H1 (cell line): ENCODE results near the gene BCAR3. TPM values are rescaled to one million over a fixed set of nuclear protein-coding genes. Genes with fewer than 3 reads are reported as not detected.

Experiments used
- CTCF ChIA-PET: fragments of 300-600 bp; sonication (Branson Sonifier 250); formaldehyde crosslinking; loops from one replicate; lab custom pipeline; 2021; ENCODE audit not compliant: partially characterized antibody; lab: Charles Lee
- POLR2A ChIA-PET: fragments of 300-600 bp; sonication (Branson Sonifier 250); formaldehyde crosslinking; loops from one replicate; lab custom pipeline; 2021; ENCODE audit warnings: inconsistent platforms; ENCODE audit not compliant: partially characterized antibody; lab: Charles Lee
- DNase-seq, 2 experiments: peaks; one replicate each; pipeline versions ENCODE4 v3.0.0 to v3.0.0-alpha.2; 2010 to 2022; ENCODE audit warnings: low spot score in 2 of 2, low read depth in 1 of 2, mixed read lengths in 1 of 2
- FAIRE-seq: peaks from 2 replicates; lab custom pipeline; 2011; peaks lifted over from hg19 to GRCh38; lab: Jason Lieb, UNC
- H2AFZ ChIP-seq: 2 replicates; pipeline ENCODE4 v1.8.1; 2012; ENCODE audit warnings: low read length, inconsistent platforms
- H2AK5ac ChIP-seq: 2 replicates; pipeline ENCODE4 v1.6.1; 2013; ENCODE audit warnings: low read depth, low read length
- H2BK120ac ChIP-seq: replicated peaks from 2 replicates; pipeline ENCODE3; 2013; ENCODE audit warnings: low read depth, low read length, inconsistent platforms
- H2BK12ac ChIP-seq: 2 replicates; pipeline ENCODE4 v1.6.1; 2013; ENCODE audit warnings: low read depth, low read length
- H2BK15ac ChIP-seq: 2 replicates; pipeline ENCODE4 v1.6.1; 2013; ENCODE audit warnings: low read length
- H2BK20ac ChIP-seq: 2 replicates; pipeline ENCODE4 v1.6.1; 2013; ENCODE audit warnings: low read length
- H2BK5ac ChIP-seq: 2 replicates; pipeline ENCODE4 v1.6.1; 2013; ENCODE audit warnings: low read depth, low read length
- H3K14ac ChIP-seq: 2 replicates; pipeline ENCODE4 v1.6.1; 2013; ENCODE audit warnings: inconsistent platforms; ENCODE audit not compliant: insufficient read length
- H3K18ac ChIP-seq: 2 replicates; pipeline ENCODE4 v1.6.1; 2013; ENCODE audit warnings: low read length; ENCODE audit errors: extremely low read depth
- H3K23ac ChIP-seq: 2 replicates; pipeline ENCODE4 v1.6.1; 2013; ENCODE audit warnings: inconsistent platforms; ENCODE audit not compliant: insufficient read length
- H3K23me2 ChIP-seq: 2 replicates; pipeline ENCODE4 v1.6.1; 2013; ENCODE audit warnings: low read depth, low read length
- H3K27ac ChIP-seq: 2 replicates; pipeline ENCODE4 v1.6.1; 2011; ENCODE audit warnings: low read depth, low read length, inconsistent platforms
- H3K27me3 ChIP-seq, 4 experiments: replicated peaks in 1 of 4; 1 replicate in 1 of 4; 2 replicates in 3 of 4; pipeline versions ENCODE4 v1.6.1 to v1.8.1; 2011 to 2013; ENCODE audit warnings: low read length in 3 of 4, mild to moderate bottlenecking in 3 of 4, inconsistent platforms in 2 of 4, mixed read lengths in 2 of 4, moderate library complexity in 1 of 4; ENCODE audit not compliant: control insufficient read depth in 3 of 4, insufficient read depth in 3 of 4; ENCODE audit errors: extremely low read depth in 1 of 4
- H3K36me3 ChIP-seq, 4 experiments: 2 replicates each; pipeline versions ENCODE4 v1.6.1 to v1.8.1; 2011 to 2013; ENCODE audit warnings: mild to moderate bottlenecking in 4 of 4, low read length in 3 of 4, moderate library complexity in 2 of 4, control low read depth in 1 of 4, inconsistent platforms in 1 of 4; ENCODE audit not compliant: insufficient read depth in 4 of 4, control insufficient read depth in 2 of 4
- H3K4ac ChIP-seq: replicated peaks from 2 replicates; pipeline ENCODE3; 2013; ENCODE audit warnings: low read length, low read depth, mixed read lengths, inconsistent platforms; ENCODE audit not compliant: insufficient read length
- H3K4me1 ChIP-seq, 4 experiments: replicated peaks in 1 of 4; 1 replicate in 1 of 4; 2 replicates in 3 of 4; pipeline versions ENCODE4 v1.6.1 to v1.8.1; 2011 to 2013; ENCODE audit warnings: low read length in 3 of 4, inconsistent platforms in 2 of 4, mixed read lengths in 1 of 4; ENCODE audit not compliant: insufficient read depth in 4 of 4, control insufficient read depth in 3 of 4
- H3K4me2 ChIP-seq, 2 experiments: 2 replicates each; pipeline versions ENCODE4 v1.6.1 to v1.8.1; 2011 to 2013; ENCODE audit warnings: low read depth in 2 of 2, low read length in 2 of 2, control low read depth in 1 of 2, inconsistent platforms in 1 of 2, mild to moderate bottlenecking in 1 of 2; ENCODE audit not compliant: insufficient read depth in 1 of 2
- H3K4me3 ChIP-seq, 4 experiments: fragments of 200-600, 300-600 bp in 1 of 4; sonication (generic), shearing (Covaris generic), sonication (Bioruptor Twin) in 1 of 4; 2 replicates each; pipeline versions ENCODE4 v1.5.1 to v1.8.1; 2011 to 2016; ENCODE audit warnings: low read length in 4 of 4, low read depth in 3 of 4, control low read depth in 2 of 4, inconsistent platforms in 2 of 4, mild to moderate bottlenecking in 2 of 4, mixed read lengths in 1 of 4, moderate library complexity in 1 of 4; ENCODE audit not compliant: insufficient read depth in 2 of 4; ENCODE audit errors: extremely low read depth in 1 of 4
- H3K56ac ChIP-seq: replicated peaks from 2 replicates; pipeline ENCODE3; 2013; ENCODE audit warnings: low read depth, mild to moderate bottlenecking, mixed read lengths, low read length, inconsistent platforms; ENCODE audit not compliant: insufficient read length
- H3K79me1 ChIP-seq: 2 replicates; pipeline ENCODE4 v1.6.1; 2013; ENCODE audit warnings: low read depth, low read length, control low read depth
- H3K79me2 ChIP-seq, 2 experiments: 2 replicates each; pipeline versions ENCODE4 v1.6.1 to v1.8.1; 2012 to 2013; ENCODE audit warnings: low read length in 2 of 2, mild to moderate bottlenecking in 2 of 2, inconsistent platforms in 1 of 2; ENCODE audit not compliant: insufficient read depth in 2 of 2, control insufficient read depth in 1 of 2
- H3K9ac ChIP-seq, 4 experiments: replicated peaks in 1 of 4; 1 replicate in 1 of 4; 2 replicates in 3 of 4; pipeline versions ENCODE4 v1.6.1 to v1.8.1; 2011 to 2013; ENCODE audit warnings: low read depth in 3 of 4, low read length in 3 of 4, control low read depth in 2 of 4, mild to moderate bottlenecking in 2 of 4, moderate library complexity in 2 of 4, inconsistent platforms in 1 of 4; ENCODE audit errors: extremely low read depth in 1 of 4
- H3K9me3 ChIP-seq, 2 experiments: 2 replicates each; pipeline versions ENCODE4 v1.6.1 to v1.8.1; 2012 to 2013; ENCODE audit warnings: mild to moderate bottlenecking in 2 of 2, moderate library complexity in 2 of 2, control low read depth in 1 of 2, inconsistent platforms in 1 of 2, low read depth in 1 of 2, low read length in 1 of 2, mixed read lengths in 1 of 2; ENCODE audit not compliant: insufficient read depth in 2 of 2
- H4K20me1 ChIP-seq, 2 experiments: replicated peaks in 1 of 2; 2 replicates each; pipeline versions ENCODE3 to v1.8.1; 2011 to 2013; ENCODE audit warnings: inconsistent platforms in 2 of 2, low read length in 2 of 2, mild to moderate bottlenecking in 1 of 2; ENCODE audit not compliant: insufficient read depth in 2 of 2, control insufficient read depth in 1 of 2
- H4K5ac ChIP-seq: 2 replicates; pipeline ENCODE4 v1.6.1; 2013; ENCODE audit warnings: low read length, low read depth, mixed read lengths, inconsistent platforms; ENCODE audit not compliant: insufficient read length
- H4K8ac ChIP-seq: 2 replicates; pipeline ENCODE4 v1.8.0; 2013; ENCODE audit warnings: mild to moderate bottlenecking, moderate library complexity, low read length, inconsistent platforms; ENCODE audit not compliant: insufficient read depth; ENCODE audit errors: extremely low read depth
- H4K91ac ChIP-seq: replicated peaks from 2 replicates; pipeline ENCODE3; 2013; ENCODE audit warnings: low read length, mixed read lengths, inconsistent platforms; ENCODE audit not compliant: insufficient read length
- ASH2L ChIP-seq: fragments of 200-600, 300-600 bp; sonication (generic); IDR thresholded peaks from one replicate; pipeline ENCODE4 v1.7.1; 2017; ENCODE audit warnings: low read length
- BACH1 ChIP-seq: IDR thresholded peaks from 2 replicates; pipeline ENCODE4 v1.6.1; 2012; ENCODE audit warnings: low read length, improper control_type of control experiment
- CBX8 ChIP-seq: fragments of 300-800, 300-1000 bp; sonication (generic); IDR thresholded peaks from 2 replicates; pipeline ENCODE4 v1.7.1; 2016; ENCODE audit warnings: low read depth, low read length, borderline replicate concordance
- JUN ChIP-seq: IDR thresholded peaks from 2 replicates; pipeline ENCODE4 v1.6.1; 2011; ENCODE audit warnings: low read depth, mild to moderate bottlenecking, improper control_type of control experiment, low read length
- JUND ChIP-seq: IDR thresholded peaks from 2 replicates; pipeline ENCODE4 v1.6.1; 2011; ENCODE audit warnings: mild to moderate bottlenecking, improper control_type of control experiment, low read length
- KDM4A ChIP-seq: IDR thresholded peaks from one replicate; pipeline ENCODE4 v1.7.1; 2012; ENCODE audit warnings: low read depth, mild to moderate bottlenecking, moderate library complexity, low read length, inconsistent platforms; ENCODE audit not compliant: severe bottlenecking
- PHF8 ChIP-seq: fragments of 200-600 bp; sonication (generic); conservative IDR thresholded peaks from 2 replicates; pipeline ENCODE4 v1.7.1; 2012; ENCODE audit warnings: low read depth, mild to moderate bottlenecking, inconsistent platforms, low read length, moderate library complexity
- POU5F1 ChIP-seq: IDR thresholded peaks from 2 replicates; pipeline ENCODE4 v1.6.1; 2011; ENCODE audit warnings: low read depth, mild to moderate bottlenecking, low read length, moderate library complexity
- SIRT6 ChIP-seq: IDR thresholded peaks from one replicate; pipeline ENCODE4 v1.7.1; 2012; ENCODE audit warnings: low read length, inconsistent platforms
- SIX5 ChIP-seq: IDR thresholded peaks from 2 replicates; pipeline ENCODE4 v1.6.1; 2011; ENCODE audit warnings: mild to moderate bottlenecking, low read depth, low read length
- TAF7 ChIP-seq: optimal IDR thresholded peaks from 2 replicates; pipeline ENCODE3; 2011; ENCODE audit warnings: low read depth, mild to moderate bottlenecking, inconsistent platforms, low read length, moderate library complexity, borderline replicate concordance
- YY1 ChIP-seq: IDR thresholded peaks from 2 replicates; pipeline ENCODE4 v1.6.1; 2011; ENCODE audit warnings: low read depth, mild to moderate bottlenecking, low read length
- WGBS, 2 experiments: shearing (Covaris generic) in 1 of 2; methylation state at CpG; one replicate each; pipeline versions ENCODE4 v1.1.6 to v1.1.7; 2013 to 2015; ENCODE audit warnings: low lambda C conversion rate in 2 of 2, mixed read lengths in 2 of 2, inconsistent platforms in 1 of 2, low coverage in 1 of 2, missing lambda C conversion rate in 1 of 2; ENCODE audit not compliant: insufficient replicate concordance in 2 of 2, insufficient coverage in 1 of 2, insufficient read length in 1 of 2; ENCODE audit errors: extremely low coverage in 1 of 2, missing lambda C conversion rate in 1 of 2; 5-methylcytosine and 5-hydroxymethylcytosine counted together
- polyA plus RNA-seq, 7 experiments: library from polyadenylated mRNA; depleted of rRNA in 3 of 7; stranded (reverse) in 5 of 7; unstranded in 2 of 7; fragments of >200 nt in 5 of 7; fragments of 200-250 nt in 2 of 7; gene quantifications; 1 replicate in 5 of 7; 2 replicates in 1 of 7; 4 replicates in 1 of 7; pipeline versions ENCODE4 v1.2.1 to v1.2.3, GENCODE V29; 2011 to 2013; ENCODE audit warnings: missing spikeins in 2 of 7, mixed read lengths in 2 of 7
- total RNA-seq: library from RNA; stranded (reverse); fragmentation: NEBNext Ultra II Directional; extraction: Animal tissue kit (Norgen Biotek cat#: 25700); gene quantifications from 2 replicates; pipeline ENCODE4 v1.2.1, GENCODE V29; 2021
- TF ChIP-seq, protein P1 (sequence below): IDR thresholded peaks from 2 replicates; pipeline ENCODE4 v1.6.1; 2012; ENCODE audit warnings: inconsistent platforms

The BCAR3 gene
- total and polyA plus RNA-seq, 2 of the 8 experiments (the other 6 are each of a cell fraction or from before 2014, with no cell fraction given): 5.6 to 9.2 TPM

DNA sequence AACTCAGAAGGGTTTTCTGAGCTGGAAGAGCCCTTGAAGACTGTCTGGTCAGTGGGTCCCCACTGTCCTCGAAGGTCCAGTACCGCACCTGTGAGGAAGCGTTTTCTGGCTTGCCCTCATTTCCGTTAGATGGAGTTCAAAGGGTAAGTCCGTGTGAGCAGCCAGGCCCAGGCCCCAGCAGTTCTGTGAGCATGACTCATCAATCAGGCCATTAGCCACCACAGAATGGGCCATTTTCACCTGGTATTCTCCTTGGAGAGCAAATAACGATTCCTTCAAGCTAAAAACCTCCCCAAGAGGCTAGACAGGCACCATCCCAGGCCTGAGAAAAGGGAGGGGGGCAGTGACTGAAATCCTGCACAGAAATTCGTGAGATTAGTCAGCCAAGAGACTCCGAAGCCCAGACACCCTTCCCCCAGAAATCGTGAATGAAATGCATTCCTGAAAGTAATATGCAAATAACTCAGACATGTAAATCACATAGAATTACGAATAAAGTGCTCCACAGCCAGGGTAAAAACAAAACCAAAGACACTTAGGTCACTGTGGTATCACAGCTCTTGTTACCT, 66.0 kb downstream of the BCAR3 start:
- Histone ChIP-seq H2BK5ac (peak overlapping the region; percentile 84), H4K91ac (no peak overlapping the region), H2AK5ac (peak overlapping the region; percentile 94; the same call in 1 of the 2 replicates), H3K4me2 (peak overlapping the region; percentile 39 to 44), H3K27me3 (no peaks in the 10 kb centered on the region), H2BK15ac (peak overlapping the region; percentile 4; the same call in 1 of the 2 replicates), H3K18ac (peak overlapping the region; percentile 26; the same call in 1 of the 2 replicates), H3K9me3 (no peaks in the 10 kb centered on the region), H3K9ac (no peak overlapping the region; a peak in 1 of 7 replicates), H2BK20ac (0 out of 2 replicates have a peak overlapping the region, but pooled peaks have one; percentile 72), H4K8ac (peak overlapping the region; percentile 35; the same call in 1 of the 2 replicates), H2AFZ (no peak overlapping the region), H4K20me1 (no peaks in the 10 kb centered on the region), H3K4me3 (peak overlapping the region in 1 of 4 experiments; percentile 11; a peak in 2 of 8 replicates), H3K36me3 (no peaks in the 10 kb centered on the region), H3K79me1 (peaks cover 9% of the 10 kb centered on the region; the same call in 1 of the 2 replicates), H3K23me2 (no peaks in the 10 kb centered on the region), H2BK120ac (no peak overlapping the region), H3K27ac (0 out of 2 replicates have a peak overlapping the region, but pooled peaks have one; percentile 13), H4K5ac (no peak overlapping the region), H2BK12ac (peak overlapping the region; percentile 84), H3K23ac (no peak overlapping the region), H3K79me2 (no peaks in the 10 kb centered on the region; a peak in 1 of 4 replicates), H3K4me1 (peaks cover 19 to 36% (median 25%) of the 10 kb centered on the region in 4 experiments), H3K14ac (no peak overlapping the region), H3K56ac (no peak overlapping the region), H3K4ac (no peak overlapping the region)
- ChIA-PET CTCF (interaction anchor here (0.6 to 23.0 kb wide), 6 partner anchors 14 to 312 kb away, joined by 3 to 324 read pairs (median 17); no protein-coding TSS in a partner anchor), POLR2A (interaction anchor here (0.6 to 2.9 kb wide), 7 partner anchors 14 to 167 kb away, joined by 3 to 12 read pairs (median 3); partner anchors contain the start of genes BCAR3 and FNBP1L)
- DNase-seq (no peak), FAIRE-seq (no peak)
- 48% methylated on average over 10 of the region's 10 CpGs; no CpG with 5 or more reads in 1 of the 2 experiments for WGBS, 2 experiments
- no peak for TF ChIP-seq SIRT6
- TF ChIP-seq TAF7: no peak
- no peak for TF ChIP-seq SIX5
- peak; percentile 43 for TF ChIP-seq ASH2L
- TF ChIP-seq CBX8: no peak
- no peak; the same call in 1 of the 2 replicates for TF ChIP-seq BACH1
- no peak for TF ChIP-seq POU5F1
- no peak for TF ChIP-seq KDM4A
- TF ChIP-seq, protein P1, sequence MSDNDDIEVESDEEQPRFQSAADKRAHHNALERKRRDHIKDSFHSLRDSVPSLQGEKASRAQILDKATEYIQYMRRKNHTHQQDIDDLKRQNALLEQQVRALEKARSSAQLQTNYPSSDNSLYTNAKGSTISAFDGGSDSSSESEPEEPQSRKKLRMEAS: no peak
- no peak for TF ChIP-seq JUN
- no peak for TF ChIP-seq YY1
- no peak for TF ChIP-seq PHF8
- peak; percentile 80; the same call in 1 of the 2 replicates for TF ChIP-seq JUND
